Suprapubic skin (tissue), 4 donors: ENCODE results near the gene YTHDF1. TPM values are rescaled to one million over a fixed set of nuclear protein-coding genes. Genes with fewer than 3 reads are reported as not detected.

Experiments
- DNase-seq, 2 donors: peaks; one replicate each; pipeline ENCODE4 v3.0.0-alpha.2; 2019; ENCODE audit warnings: low spot score in 2 of 2
- H3K27ac ChIP-seq: fragments of 200-600 bp; sonication (generic); one replicate; pipeline ENCODE4 v1.5.1; 2019
- H3K27me3 ChIP-seq: fragments of 200-600 bp; sonication (generic); one replicate; pipeline ENCODE4 v1.5.1; 2019
- H3K36me3 ChIP-seq: fragments of 200-600 bp; sonication (generic); one replicate; pipeline ENCODE4 v1.5.1; 2019
- H3K4me1 ChIP-seq: fragments of 200-600 bp; sonication (generic); one replicate; pipeline ENCODE4 v1.5.1; 2019
- H3K4me3 ChIP-seq: fragments of 200-600 bp; sonication (generic); one replicate; pipeline ENCODE4 v1.5.1; 2019; ENCODE audit warnings: mild to moderate bottlenecking
- H3K9me3 ChIP-seq: fragments of 200-600 bp; sonication (generic); one replicate; pipeline ENCODE4 v1.5.1; 2019
- CTCF ChIP-seq, 2 donors: fragments of 200-600 bp in 1 of 2; fragments of 450-650 bp in 1 of 2; sonication (generic) in 1 of 2; IDR thresholded peaks; one replicate each; pipeline ENCODE4 v1.5.1; 2016 to 2019; ENCODE audit warnings: antibody characterized with exemption in 2 of 2, mild to moderate bottlenecking in 1 of 2, moderate library complexity in 1 of 2
- EP300 ChIP-seq: sonication (generic); formaldehyde crosslinking; IDR thresholded peaks from one replicate; pipeline ENCODE4 v1.6.1; 2017; ENCODE audit warnings: antibody characterized with exemption
- POLR2A ChIP-seq, 2 donors: fragments of 450-650 bp; IDR thresholded peaks; one replicate each; pipeline ENCODE4 v1.6.1; 2017; ENCODE audit warnings: antibody characterized with exemption in 2 of 2, mild to moderate bottlenecking in 2 of 2, moderate library complexity in 2 of 2
- POLR2AphosphoS5 ChIP-seq, 3 donors: sonication (generic); formaldehyde crosslinking; IDR thresholded peaks; one replicate each; pipeline ENCODE4 v1.6.1; 2017; ENCODE audit warnings: antibody characterized with exemption in 3 of 3
- WGBS: methylation state at CpG from one replicate; pipeline ENCODE4 v1.1.5; 2018; 5-methylcytosine and 5-hydroxymethylcytosine counted together
- total RNA-seq, 4 donors: library from RNA; depleted of rRNA; stranded (reverse); fragments of >200 nt; gene quantifications; one replicate each; pipeline ENCODE4 v1.1.0, GENCODE V29; 2016

YTHDF1 gene
- total RNA-seq, 4 donors from 2014 or later = 32.7 to 40.6 (median 34.0) TPM

- no peak overlapping the region for H3K27ac ChIP-seq
- H3K27me3 ChIP-seq = peaks cover 90% of the 10 kb centered on the region
- no peaks in the 10 kb centered on the region for H3K36me3 ChIP-seq
- WGBS = 90% methylated on average over 4 of the region's 4 CpGs
- no peaks in the 10 kb centered on the region for H3K9me3 ChIP-seq
- DNase-seq = no peak
- TF ChIP-seq POLR2AphosphoS5 (IDR thresholded peaks at IDR 0.05) = no peak
- TF ChIP-seq EP300 = no peak
- no peak for TF ChIP-seq POLR2A (IDR thresholded peaks at IDR 0.05)
- no peak for TF ChIP-seq CTCF (IDR thresholded peaks at IDR 0.05)
- peaks cover 28% of the 10 kb centered on the region for H3K4me1 ChIP-seq
- no peak overlapping the region for H3K4me3 ChIP-seq
These were observed 41.0 kb upstream of the YTHDF1 start for GRCh38 chr20:63256954-63257353.

- H3K27me3 ChIP-seq = peaks cover 85% of the 10 kb centered on the region
- no peak overlapping the region for H3K27ac ChIP-seq
These were observed 40.2 kb upstream of the YTHDF1 start for GRCh38 chr20:63255931-63256704.

GRCh38 chr20:63254606-63255384 lies 38.9 kb upstream of the YTHDF1 start:
- Histone ChIP-seq H3K4me3 (peak overlapping the region; percentile 47), H3K4me1 (peaks cover 28% of the 10 kb centered on the region), H3K36me3 (no peaks in the 10 kb centered on the region), H3K27ac (no peak overlapping the region), H3K9me3 (no peaks in the 10 kb centered on the region), H3K27me3 (peaks cover 87% of the 10 kb centered on the region)
- TF ChIP-seq POLR2AphosphoS5 (IDR thresholded peaks at IDR 0.05) = no peak
- no peak for TF ChIP-seq EP300
- no peak for TF ChIP-seq POLR2A (IDR thresholded peaks at IDR 0.05)
- no peak for TF ChIP-seq CTCF (IDR thresholded peaks at IDR 0.05)
- WGBS = 39% methylated on average over 13 of the region's 56 CpGs
- DNase-seq = no peak

More at GRCh38 chr20:63255931-63256704, 40.2 kb upstream of the YTHDF1 start:
- WGBS = 55% methylated on average over 13 of the region's 31 CpGs
- Histone ChIP-seq H3K4me1 (peaks cover 28% of the 10 kb centered on the region), H3K4me3 (no peak overlapping the region), H3K36me3 (no peaks in the 10 kb centered on the region), H3K9me3 (no peaks in the 10 kb centered on the region)
- TF ChIP-seq EP300 = no peak
- TF ChIP-seq CTCF (IDR thresholded peaks at IDR 0.05) = no peak
- TF ChIP-seq POLR2AphosphoS5 (IDR thresholded peaks at IDR 0.05) = no peak
- no peak for TF ChIP-seq POLR2A (IDR thresholded peaks at IDR 0.05)
- no peak for DNase-seq

- Histone ChIP-seq H3K4me3 (peak within 1 kb of the TSS; percentile 47), H3K4me1 (peaks cover 28% of the 10 kb centered on the region), H3K36me3 (no peaks in the 10 kb centered on the region), H3K27ac (no peak within 1 kb of the TSS), H3K9me3 (no peaks in the 10 kb centered on the region), H3K27me3 (peaks cover 87% of the 10 kb centered on the region)
- TF ChIP-seq POLR2AphosphoS5 (IDR thresholded peaks at IDR 0.05) (no peak), CTCF (IDR thresholded peaks at IDR 0.05) (no peak), EP300 (no peak), POLR2A (IDR thresholded peaks at IDR 0.05) (no peak)
- WGBS = no CpG with 5 or more reads among the region's 46 CpGs
- DNase-seq = no peak
These were observed 38.3 kb upstream of the YTHDF1 start, which contains the start of gene NKAIN4 for GRCh38 chr20:63254232-63254605. Gene NKAIN4 (minus strand): TSS chr20:63254463. CDS start chr20:63254450, 13 bp downstream.
